ENCODE results near the gene GAL3ST2.

DNA sequence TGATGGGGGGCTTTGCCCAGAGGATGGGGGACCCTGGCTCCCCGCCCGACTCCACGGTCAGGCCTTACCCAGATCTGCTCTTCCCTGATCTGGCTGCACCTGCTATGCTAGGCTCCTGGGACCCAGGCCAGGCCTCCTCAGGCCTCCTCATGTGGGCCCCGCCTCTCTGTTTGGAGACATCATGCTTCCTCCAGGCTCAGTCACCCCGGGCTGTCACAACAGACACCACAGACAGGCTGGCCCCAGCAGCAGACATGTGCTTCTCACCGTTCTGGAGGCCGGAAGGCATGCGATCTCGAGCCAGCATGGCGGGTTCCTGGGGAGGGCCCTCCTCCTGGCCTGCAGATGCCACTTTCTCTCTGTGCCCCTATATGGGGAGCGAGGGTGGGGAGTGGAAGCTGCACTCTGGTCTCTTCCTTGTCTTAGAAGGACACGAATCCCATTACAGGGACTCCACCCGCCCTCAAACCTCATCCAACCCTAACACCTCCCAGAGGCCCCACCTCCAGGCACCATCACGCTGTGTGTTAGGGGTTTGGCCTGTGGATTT lies 21.5 kb downstream of the GAL3ST2 start:
- TF ChIP-seq, protein P1, sequence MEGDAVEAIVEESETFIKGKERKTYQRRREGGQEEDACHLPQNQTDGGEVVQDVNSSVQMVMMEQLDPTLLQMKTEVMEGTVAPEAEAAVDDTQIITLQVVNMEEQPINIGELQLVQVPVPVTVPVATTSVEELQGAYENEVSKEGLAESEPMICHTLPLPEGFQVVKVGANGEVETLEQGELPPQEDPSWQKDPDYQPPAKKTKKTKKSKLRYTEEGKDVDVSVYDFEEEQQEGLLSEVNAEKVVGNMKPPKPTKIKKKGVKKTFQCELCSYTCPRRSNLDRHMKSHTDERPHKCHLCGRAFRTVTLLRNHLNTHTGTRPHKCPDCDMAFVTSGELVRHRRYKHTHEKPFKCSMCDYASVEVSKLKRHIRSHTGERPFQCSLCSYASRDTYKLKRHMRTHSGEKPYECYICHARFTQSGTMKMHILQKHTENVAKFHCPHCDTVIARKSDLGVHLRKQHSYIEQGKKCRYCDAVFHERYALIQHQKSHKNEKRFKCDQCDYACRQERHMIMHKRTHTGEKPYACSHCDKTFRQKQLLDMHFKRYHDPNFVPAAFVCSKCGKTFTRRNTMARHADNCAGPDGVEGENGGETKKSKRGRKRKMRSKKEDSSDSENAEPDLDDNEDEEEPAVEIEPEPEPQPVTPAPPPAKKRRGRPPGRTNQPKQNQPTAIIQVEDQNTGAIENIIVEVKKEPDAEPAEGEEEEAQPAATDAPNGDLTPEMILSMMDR (IDR thresholded peaks at IDR 0.05; ENCODE audit: low read depth, low read length, poor library complexity, severe bottlenecking): no peak
- TF ChIP-seq EZH2phosphoT487 (IDR thresholded peaks at IDR 0.05; ENCODE audit: borderline replicate concordance, low read length): no peak

Measured in DOHH2 (cell line).